Measurements from ENCODE around the gene ANXA8L1. TPM values are rescaled to one million over a fixed set of nuclear protein-coding genes. Genes with fewer than 3 reads are reported as not detected.
"Not testable (repeated sequence)": the region's sequence is repeated elsewhere in the genome, so short reads cannot be mapped to it uniquely, and the experiment has no call there.

ANXA8L1 gene
- total and polyA plus RNA-seq, 2 donors from 2014 or later, result not detected

DNA sequence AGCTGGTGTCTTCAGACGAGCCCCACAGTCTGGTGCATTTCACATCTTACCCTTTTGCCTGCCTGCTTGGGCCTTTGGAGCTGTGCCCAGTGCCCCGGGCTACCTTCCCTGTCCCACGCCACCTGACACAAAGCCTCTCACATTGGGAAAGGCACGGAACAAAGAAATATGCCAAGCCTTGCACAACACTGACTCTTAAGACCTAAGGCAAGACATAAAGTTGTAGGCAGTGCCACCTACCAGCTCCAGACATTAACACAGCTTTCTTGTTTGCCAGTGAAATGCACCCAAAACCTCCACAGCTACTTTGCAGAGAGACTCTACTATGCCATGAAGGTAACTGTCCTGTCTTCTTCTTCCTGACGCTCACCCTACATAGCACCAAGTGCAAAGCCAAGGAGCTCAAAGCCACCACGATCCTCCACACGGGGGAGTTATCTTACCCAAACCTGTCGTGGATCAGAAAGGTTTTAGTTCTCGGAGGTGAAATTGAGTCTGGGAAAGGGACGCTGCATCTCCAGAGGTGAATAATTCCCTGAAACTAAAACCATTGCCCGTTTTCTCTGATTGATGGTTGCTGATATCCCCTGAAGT, 11.8 kb downstream of the ANXA8L1 start:
- H3K4me3 ChIP-seq (ENCODE audit: low read length in 3 of 3); FAIRE-seq; H3K9me3 ChIP-seq (ENCODE audit: control insufficient read depth in 2 of 3, insufficient read depth in 1 of 3, low read length in 3 of 3); H3K9ac ChIP-seq (ENCODE audit: low read length in 3 of 3); H3K4me1 ChIP-seq (ENCODE audit: control insufficient read depth in 2 of 3, insufficient read depth in 2 of 3, low read depth in 1 of 3, low read length in 3 of 3); H3K27ac ChIP-seq (ENCODE audit: low read depth in 2 of 2, low read length in 2 of 2); intact Hi-C loops (cut with DNase I); H3K36me3 ChIP-seq (ENCODE audit: control insufficient read depth in 2 of 3, insufficient read depth in 3 of 3, low read length in 3 of 3); DNase-seq; H3K27me3 ChIP-seq (ENCODE audit: control insufficient read depth, insufficient read depth, low read length): not testable (repeated sequence)

DNA sequence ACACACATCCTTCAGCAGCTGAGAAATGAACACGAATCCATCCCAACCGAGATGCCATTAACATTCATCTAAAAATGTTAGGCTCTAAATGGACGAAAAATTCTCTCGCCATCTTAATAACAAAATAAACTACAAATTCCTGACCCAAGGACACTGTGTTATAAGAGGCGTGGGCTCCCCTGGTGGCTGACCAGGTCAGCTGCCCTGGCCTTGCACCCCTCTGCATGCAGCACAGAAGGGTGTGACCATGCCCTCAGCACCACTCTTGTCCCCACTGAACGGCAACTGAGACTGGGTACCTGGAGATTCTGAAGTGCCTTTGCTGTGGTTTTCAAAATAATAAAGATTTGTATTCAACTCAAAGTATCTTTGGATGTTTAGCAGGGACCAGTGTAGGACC, 15.8 kb downstream of the ANXA8L1 start:
- H3K27me3 ChIP-seq (ENCODE audit: control insufficient read depth, insufficient read depth, low read length); intact Hi-C loops (cut with DNase I); DNase-seq; H3K4me1 ChIP-seq (ENCODE audit: control insufficient read depth in 2 of 3, insufficient read depth in 2 of 3, low read depth in 1 of 3, low read length in 3 of 3); H3K9me3 ChIP-seq (ENCODE audit: control insufficient read depth in 2 of 3, insufficient read depth in 1 of 3, low read length in 3 of 3); FAIRE-seq; H3K4me3 ChIP-seq (ENCODE audit: low read length in 3 of 3); H3K27ac ChIP-seq (ENCODE audit: low read depth in 2 of 2, low read length in 2 of 2); H3K36me3 ChIP-seq (ENCODE audit: control insufficient read depth in 2 of 3, insufficient read depth in 3 of 3, low read length in 3 of 3); H3K9ac ChIP-seq (ENCODE audit: low read length in 3 of 3): not testable (repeated sequence)

DNA sequence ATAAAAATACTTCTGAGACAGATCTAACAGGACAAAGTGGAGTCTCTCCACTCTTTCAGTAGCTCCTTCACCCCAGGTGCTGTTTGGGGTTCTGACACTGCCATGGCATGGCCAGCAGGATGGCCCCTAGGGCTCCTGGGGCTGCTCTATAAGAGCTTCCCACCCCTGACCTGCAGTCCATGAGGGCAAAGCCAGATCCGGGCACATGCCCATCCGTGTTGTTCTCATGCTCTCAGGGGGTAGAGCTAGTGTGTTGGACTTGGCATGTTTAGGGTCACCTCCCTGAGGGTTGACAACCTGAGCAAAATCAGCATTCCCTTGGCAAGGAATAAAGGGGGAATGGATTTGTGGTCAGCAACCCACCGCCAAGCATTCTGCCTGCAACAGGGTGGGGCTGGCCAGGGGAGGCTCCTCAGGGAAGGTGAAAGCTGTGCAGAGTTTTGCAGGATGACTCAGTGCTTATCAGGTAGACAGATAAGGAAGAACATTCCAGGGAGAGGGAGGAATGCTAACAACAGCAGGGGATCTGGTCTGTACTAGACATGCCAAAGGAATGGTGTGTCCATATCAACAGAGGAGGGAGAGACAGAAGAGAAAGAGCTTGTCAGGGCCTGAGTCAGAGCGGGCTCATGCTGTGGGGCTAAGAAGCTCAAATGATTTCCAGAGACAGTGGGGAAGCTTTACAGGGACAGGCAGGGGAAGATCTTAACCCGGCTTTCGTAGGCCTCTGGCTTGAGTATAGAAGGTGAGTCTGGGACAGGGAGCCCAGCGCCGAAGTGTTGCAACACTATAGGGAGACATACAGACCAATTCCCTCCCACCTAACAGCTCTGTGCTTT, 21.1 kb downstream of the ANXA8L1 start:
- H3K9me3 ChIP-seq (ENCODE audit: control insufficient read depth in 2 of 3, insufficient read depth in 1 of 3, low read length in 3 of 3); H3K36me3 ChIP-seq (ENCODE audit: control insufficient read depth in 2 of 3, insufficient read depth in 3 of 3, low read length in 3 of 3); H3K4me1 ChIP-seq (ENCODE audit: control insufficient read depth in 2 of 3, insufficient read depth in 2 of 3, low read depth in 1 of 3, low read length in 3 of 3); H3K27me3 ChIP-seq (ENCODE audit: control insufficient read depth, insufficient read depth, low read length); H3K4me3 ChIP-seq (ENCODE audit: low read length in 3 of 3); FAIRE-seq; intact Hi-C loops (cut with DNase I); H3K9ac ChIP-seq (ENCODE audit: low read length in 3 of 3); H3K27ac ChIP-seq (ENCODE audit: low read depth in 2 of 2, low read length in 2 of 2): not testable (repeated sequence)
- DNase-seq, result peak in 1 of 5 donors; percentile 11

DNA sequence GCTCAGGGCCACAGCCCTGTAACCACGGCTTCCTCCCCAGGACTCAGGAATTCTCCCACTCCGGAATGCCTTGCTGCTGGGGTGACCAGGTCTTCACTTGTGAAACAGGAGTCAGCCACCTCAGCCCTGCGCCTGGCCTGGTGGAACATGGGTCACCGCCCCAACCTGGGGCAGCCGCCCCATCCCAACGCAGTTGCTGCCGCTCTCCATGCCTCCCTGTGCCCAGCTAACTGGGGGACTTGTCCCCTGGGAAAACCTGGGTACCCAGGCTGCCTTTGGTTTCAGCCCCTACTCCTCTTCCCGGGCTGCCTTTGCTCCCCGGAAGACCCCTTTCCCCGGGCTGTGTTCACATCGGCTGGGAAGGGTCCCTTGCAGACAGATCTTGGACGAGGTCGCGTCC, 22.2 kb downstream of the ANXA8L1 start:
- FAIRE-seq; H3K9ac ChIP-seq (ENCODE audit: low read length in 3 of 3); H3K4me3 ChIP-seq (ENCODE audit: low read length in 3 of 3); H3K27ac ChIP-seq (ENCODE audit: low read depth in 2 of 2, low read length in 2 of 2); H3K27me3 ChIP-seq (ENCODE audit: control insufficient read depth, insufficient read depth, low read length); intact Hi-C loops (cut with DNase I); H3K4me1 ChIP-seq (ENCODE audit: control insufficient read depth in 2 of 3, insufficient read depth in 2 of 3, low read depth in 1 of 3, low read length in 3 of 3); H3K9me3 ChIP-seq (ENCODE audit: control insufficient read depth in 2 of 3, insufficient read depth in 1 of 3, low read length in 3 of 3); H3K36me3 ChIP-seq (ENCODE audit: control insufficient read depth in 2 of 3, insufficient read depth in 3 of 3, low read length in 3 of 3): not testable (repeated sequence)
- peak in 1 of 5 donors; percentile 65 for DNase-seq

DNA sequence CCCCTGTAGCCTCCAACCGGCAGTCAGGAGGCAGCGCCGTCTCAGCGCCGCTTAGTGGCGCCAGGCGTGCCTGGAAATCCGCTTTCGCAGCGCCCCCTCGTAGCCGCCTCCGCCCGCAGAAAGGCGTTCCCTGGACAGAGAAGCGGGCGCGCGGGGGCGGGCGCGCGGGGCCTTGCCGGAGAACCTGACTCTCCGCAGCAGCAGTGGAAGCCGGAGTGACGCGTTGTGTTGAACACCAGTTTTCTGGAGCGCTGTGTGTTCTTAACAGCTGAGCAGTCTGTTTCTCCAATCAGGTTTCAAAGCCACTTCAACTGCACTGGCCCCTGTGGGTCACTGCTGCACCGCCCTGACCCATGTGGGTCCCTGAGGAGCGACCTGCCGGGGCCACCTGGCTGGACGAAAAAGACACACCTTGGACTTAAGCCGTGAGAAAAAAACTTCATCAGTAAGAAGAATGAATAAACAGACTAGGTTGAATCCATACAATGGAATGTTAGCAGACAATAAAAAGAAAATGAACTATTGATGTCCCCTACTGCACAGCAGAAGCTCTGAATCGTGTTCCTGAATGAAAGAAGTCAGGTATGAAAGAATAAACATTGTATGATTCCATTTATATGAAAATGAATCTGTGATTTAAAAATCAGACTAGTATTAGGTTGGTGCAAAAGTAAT, 22.8 kb downstream of the ANXA8L1 start:
- H3K36me3 ChIP-seq (ENCODE audit: control insufficient read depth in 2 of 3, insufficient read depth in 3 of 3, low read length in 3 of 3); H3K4me1 ChIP-seq (ENCODE audit: control insufficient read depth in 2 of 3, insufficient read depth in 2 of 3, low read depth in 1 of 3, low read length in 3 of 3); intact Hi-C loops (cut with DNase I); H3K4me3 ChIP-seq (ENCODE audit: low read length in 3 of 3); H3K9me3 ChIP-seq (ENCODE audit: control insufficient read depth in 2 of 3, insufficient read depth in 1 of 3, low read length in 3 of 3); H3K9ac ChIP-seq (ENCODE audit: low read length in 3 of 3); H3K27me3 ChIP-seq (ENCODE audit: control insufficient read depth, insufficient read depth, low read length); H3K27ac ChIP-seq (ENCODE audit: low read depth in 2 of 2, low read length in 2 of 2); FAIRE-seq: not testable (repeated sequence)
- DNase-seq, result peak in 4 of 5 donors; percentile 14 to 47 (median 25)

DNA sequence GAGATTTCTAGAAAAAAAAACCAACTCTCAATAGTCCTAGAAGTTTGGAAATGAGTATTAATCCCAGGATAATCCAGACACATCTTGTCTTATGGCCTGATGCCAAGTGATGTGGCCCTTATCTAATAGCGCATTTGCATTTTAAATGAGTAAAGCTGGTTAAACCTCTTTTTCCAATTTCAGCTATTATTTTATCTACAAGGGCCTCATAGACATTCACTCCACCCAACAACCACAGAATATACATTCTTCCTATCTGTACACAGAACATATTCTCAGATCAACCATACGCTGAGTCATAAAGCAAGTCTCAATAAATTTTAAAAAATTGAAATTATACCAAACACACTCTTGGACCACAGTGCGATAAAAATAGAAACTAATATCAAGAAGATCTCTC, 34.0 kb downstream of the ANXA8L1 start:
- H3K27me3 ChIP-seq (ENCODE audit: control insufficient read depth, insufficient read depth, low read length); H3K9me3 ChIP-seq (ENCODE audit: control insufficient read depth in 2 of 3, insufficient read depth in 1 of 3, low read length in 3 of 3); FAIRE-seq; DNase-seq; H3K9ac ChIP-seq (ENCODE audit: low read length in 3 of 3); intact Hi-C loops (cut with DNase I); H3K4me3 ChIP-seq (ENCODE audit: low read length in 3 of 3); H3K4me1 ChIP-seq (ENCODE audit: control insufficient read depth in 2 of 3, insufficient read depth in 2 of 3, low read depth in 1 of 3, low read length in 3 of 3); H3K27ac ChIP-seq (ENCODE audit: low read depth in 2 of 2, low read length in 2 of 2); H3K36me3 ChIP-seq (ENCODE audit: control insufficient read depth in 2 of 3, insufficient read depth in 3 of 3, low read length in 3 of 3): not testable (repeated sequence)

DNA sequence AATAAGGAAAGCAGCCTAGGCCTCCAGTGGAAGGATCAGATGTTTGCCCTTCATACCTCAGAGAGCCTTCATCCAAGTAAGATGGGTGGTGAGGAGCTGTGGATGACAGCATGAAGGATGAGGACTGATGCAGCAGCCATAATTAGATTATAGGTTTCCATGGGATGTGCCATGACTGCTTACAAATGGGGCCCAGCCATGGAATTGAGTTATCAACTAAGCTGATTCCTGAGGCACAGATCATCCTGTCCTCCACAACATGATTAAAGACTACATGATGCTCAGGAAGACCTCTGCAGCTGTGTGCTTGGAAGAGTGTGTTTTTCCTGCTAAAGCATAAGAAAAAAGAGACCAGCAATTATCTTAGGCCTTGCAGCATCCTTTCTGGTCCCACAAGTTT, 35.5 kb downstream of the ANXA8L1 start:
- H3K36me3 ChIP-seq (ENCODE audit: control insufficient read depth in 2 of 3, insufficient read depth in 3 of 3, low read length in 3 of 3); FAIRE-seq; intact Hi-C loops (cut with DNase I): not testable (repeated sequence)

DNA sequence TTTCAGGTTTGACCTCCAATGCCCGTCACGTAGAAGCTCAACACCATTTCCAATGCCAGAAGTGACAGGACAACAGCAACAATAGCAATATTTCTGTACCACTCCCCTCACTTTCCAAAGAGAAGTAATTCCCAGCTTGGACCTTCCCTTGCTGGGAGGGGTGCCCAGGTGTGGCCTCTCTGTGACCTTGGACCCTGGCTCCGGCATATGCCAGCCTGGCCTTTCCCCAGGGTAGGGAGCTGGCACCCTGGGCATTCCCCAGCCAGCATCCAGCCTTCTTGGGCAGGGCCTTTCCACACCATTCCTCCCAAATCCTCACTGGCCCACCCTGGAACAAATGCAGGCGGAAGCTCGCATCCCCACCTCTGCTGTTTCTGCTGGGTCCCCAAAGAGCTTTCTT, 37.1 kb downstream of the ANXA8L1 start:
- FAIRE-seq, result not testable (repeated sequence)

More for the DNA sequence above, 35.5 kb downstream of the ANXA8L1 start:
- DNase-seq; H3K27me3 ChIP-seq (ENCODE audit: control insufficient read depth, insufficient read depth, low read length); H3K4me3 ChIP-seq (ENCODE audit: low read length in 3 of 3); H3K9ac ChIP-seq (ENCODE audit: low read length in 3 of 3); H3K4me1 ChIP-seq (ENCODE audit: control insufficient read depth in 2 of 3, insufficient read depth in 2 of 3, low read depth in 1 of 3, low read length in 3 of 3); H3K9me3 ChIP-seq (ENCODE audit: control insufficient read depth in 2 of 3, insufficient read depth in 1 of 3, low read length in 3 of 3); H3K27ac ChIP-seq (ENCODE audit: low read depth in 2 of 2, low read length in 2 of 2): not testable (repeated sequence)

More for the DNA sequence above, 37.1 kb downstream of the ANXA8L1 start:
- H3K27me3 ChIP-seq (ENCODE audit: control insufficient read depth, insufficient read depth, low read length); H3K9me3 ChIP-seq (ENCODE audit: control insufficient read depth in 2 of 3, insufficient read depth in 1 of 3, low read length in 3 of 3); H3K9ac ChIP-seq (ENCODE audit: low read length in 3 of 3); H3K4me3 ChIP-seq (ENCODE audit: low read length in 3 of 3); DNase-seq; intact Hi-C loops (cut with DNase I); H3K27ac ChIP-seq (ENCODE audit: low read depth in 2 of 2, low read length in 2 of 2); H3K36me3 ChIP-seq (ENCODE audit: control insufficient read depth in 2 of 3, insufficient read depth in 3 of 3, low read length in 3 of 3); H3K4me1 ChIP-seq (ENCODE audit: control insufficient read depth in 2 of 3, insufficient read depth in 2 of 3, low read depth in 1 of 3, low read length in 3 of 3): not testable (repeated sequence)

Measured in kidney (tissue), 11 donors.